Measurements from ENCODE around the gene DDX4.
A peak's percentile ranks its signal among the peaks of the same experiment; 100 is the strongest.
"Not testable (repeated sequence)": the region's sequence is repeated elsewhere in the genome, so short reads cannot be mapped to it uniquely, and the experiment has no call there.

DDX4 gene

GRCh38 chr5:55712023-55712859, 25.6 kb upstream of the DDX4 start, which contains the start of gene SLC38A9:
Gene SLC38A9 (minus strand): TSS chr5:55712324. CDS start chr5:55697958, 14,366 bp downstream.
- Mint-ChIP-seq H3K36me3 (ENCODE audit: low read depth) (peaks cover 5% of the 10 kb centered on the region), H3K4me3 (peak within 1 kb of the TSS; percentile 98), H3K27me3 (no peaks in the 10 kb centered on the region), H3K27ac (peak within 1 kb of the TSS; percentile 89), H3K9me3 (peaks cover 5% of the 10 kb centered on the region), H3K4me1 (peaks cover 21% of the 10 kb centered on the region)
- DNase-seq (peak; percentile 94), ATAC-seq (peak; percentile 100)

GRCh38 chr5:55713871-55714270, 24.0 kb upstream of the DDX4 start:
- no peak for DNase-seq
- H3K4me1 Mint-ChIP-seq: peaks cover 20% of the 10 kb centered on the region
- peaks cover 5% of the 10 kb centered on the region for H3K9me3 Mint-ChIP-seq
- H3K36me3 Mint-ChIP-seq (ENCODE audit: low read depth): peaks cover 3% of the 10 kb centered on the region
- ATAC-seq: no peak
- no peak overlapping the region for H3K27ac Mint-ChIP-seq
- no peak overlapping the region for H3K4me3 Mint-ChIP-seq
- H3K27me3 Mint-ChIP-seq: no peaks in the 10 kb centered on the region

GRCh38 chr5:55714339-55714738, 23.5 kb upstream of the DDX4 start:
- H3K27ac Mint-ChIP-seq: no peak overlapping the region
- peaks cover 2% of the 10 kb centered on the region for H3K27me3 Mint-ChIP-seq
- no peak for ATAC-seq
- H3K4me1 Mint-ChIP-seq: peaks cover 16% of the 10 kb centered on the region
- DNase-seq: no peak
- no peaks in the 10 kb centered on the region for H3K36me3 Mint-ChIP-seq (ENCODE audit: low read depth)
- H3K9me3 Mint-ChIP-seq: peaks cover 9% of the 10 kb centered on the region
- H3K4me3 Mint-ChIP-seq: no peak overlapping the region

GRCh38 chr5:55714749-55715148, 23.1 kb upstream of the DDX4 start:
- Mint-ChIP-seq H3K27ac (no peak overlapping the region), H3K9me3 (peaks cover 9% of the 10 kb centered on the region), H3K36me3 (ENCODE audit: low read depth) (no peaks in the 10 kb centered on the region), H3K4me1 (peaks cover 16% of the 10 kb centered on the region), H3K4me3 (no peak overlapping the region), H3K27me3 (peaks cover 2% of the 10 kb centered on the region)
- ATAC-seq (no peak), DNase-seq (no peak)

GRCh38 chr5:55715519-55716078, 22.3 kb upstream of the DDX4 start:
- H3K36me3 Mint-ChIP-seq (ENCODE audit: low read depth): no peaks in the 10 kb centered on the region
- ATAC-seq (no peak), DNase-seq (no peak)
- peaks cover 9% of the 10 kb centered on the region for H3K9me3 Mint-ChIP-seq
- peaks cover 14% of the 10 kb centered on the region for H3K4me1 Mint-ChIP-seq
- H3K27ac Mint-ChIP-seq: no peak overlapping the region
- no peak overlapping the region for H3K4me3 Mint-ChIP-seq
- peaks cover 4% of the 10 kb centered on the region for H3K27me3 Mint-ChIP-seq

- not testable (repeated sequence) for ATAC-seq; DNase-seq; H3K4me3 Mint-ChIP-seq; H3K4me1 Mint-ChIP-seq; H3K27me3 Mint-ChIP-seq; H3K9me3 Mint-ChIP-seq; H3K36me3 Mint-ChIP-seq (ENCODE audit: low read depth)
- peak overlapping the region; percentile 7 for H3K27ac Mint-ChIP-seq
Measured at GRCh38 chr5:55719026-55719425, 18.8 kb upstream of the DDX4 start.

- Mint-ChIP-seq H3K27me3 (peaks cover 4% of the 10 kb centered on the region), H3K4me3 (no peak overlapping the region), H3K4me1 (no peaks in the 10 kb centered on the region), H3K9me3 (peaks cover 9% of the 10 kb centered on the region), H3K36me3 (ENCODE audit: low read depth) (no peaks in the 10 kb centered on the region), H3K27ac (no peak overlapping the region)
- DNase-seq (no peak), ATAC-seq (no peak)
Measured at GRCh38 chr5:55720188-55720703, 17.6 kb upstream of the DDX4 start.

- no peaks in the 10 kb centered on the region for H3K4me1 Mint-ChIP-seq
- H3K4me3 Mint-ChIP-seq: no peak overlapping the region
- peaks cover under 1% of the 10 kb centered on the region for H3K9me3 Mint-ChIP-seq
- DNase-seq (no peak), ATAC-seq (no peak)
- H3K27ac Mint-ChIP-seq: no peak overlapping the region
- H3K27me3 Mint-ChIP-seq: peaks cover 2% of the 10 kb centered on the region
- H3K36me3 Mint-ChIP-seq (ENCODE audit: low read depth): no peaks in the 10 kb centered on the region
Measured at GRCh38 chr5:55724281-55724680, 13.6 kb upstream of the DDX4 start.

- peaks cover 3% of the 10 kb centered on the region for H3K27me3 Mint-ChIP-seq
- H3K27ac Mint-ChIP-seq: no peak overlapping the region
- H3K36me3 Mint-ChIP-seq (ENCODE audit: low read depth): no peaks in the 10 kb centered on the region
- ATAC-seq (no peak), DNase-seq (no peak)
- H3K4me3 Mint-ChIP-seq: no peak overlapping the region
- H3K4me1 Mint-ChIP-seq: no peaks in the 10 kb centered on the region
- no peaks in the 10 kb centered on the region for H3K9me3 Mint-ChIP-seq
Measured at GRCh38 chr5:55731848-55732247, 6.0 kb upstream of the DDX4 start.

- no peaks in the 10 kb centered on the region for H3K9me3 Mint-ChIP-seq
- H3K4me1 Mint-ChIP-seq: no peaks in the 10 kb centered on the region
- no peak for ATAC-seq
- no peaks in the 10 kb centered on the region for H3K36me3 Mint-ChIP-seq (ENCODE audit: low read depth)
- H3K27me3 Mint-ChIP-seq: peaks cover 3% of the 10 kb centered on the region
- no peak overlapping the region for H3K27ac Mint-ChIP-seq
- DNase-seq: no peak
- no peak overlapping the region for H3K4me3 Mint-ChIP-seq
Measured at GRCh38 chr5:55732585-55732984, 5.3 kb upstream of the DDX4 start.

- DNase-seq (no peak), ATAC-seq (no peak)
- Mint-ChIP-seq H3K27me3 (peaks cover 3% of the 10 kb centered on the region), H3K27ac (no peak overlapping the region), H3K4me3 (no peak overlapping the region), H3K4me1 (no peaks in the 10 kb centered on the region), H3K9me3 (no peaks in the 10 kb centered on the region), H3K36me3 (ENCODE audit: low read depth) (no peaks in the 10 kb centered on the region)
Measured at GRCh38 chr5:55734658-55735057, 3.2 kb upstream of the DDX4 start.

- DNase-seq (no peak), ATAC-seq (no peak)
- no peak overlapping the region for H3K4me3 Mint-ChIP-seq
- no peaks in the 10 kb centered on the region for H3K4me1 Mint-ChIP-seq
- H3K9me3 Mint-ChIP-seq: no peaks in the 10 kb centered on the region
- no peak overlapping the region for H3K27ac Mint-ChIP-seq
- no peaks in the 10 kb centered on the region for H3K36me3 Mint-ChIP-seq (ENCODE audit: low read depth)
- H3K27me3 Mint-ChIP-seq: peaks cover 3% of the 10 kb centered on the region
Measured at GRCh38 chr5:55742778-55743177, 4.9 kb downstream of the DDX4 start.

GRCh38 chr5:55747778-55748318, 10.0 kb downstream of the DDX4 start:
- no peak overlapping the region for H3K27ac Mint-ChIP-seq
- H3K4me3 Mint-ChIP-seq: no peak overlapping the region
- no peaks in the 10 kb centered on the region for H3K9me3 Mint-ChIP-seq
- H3K27me3 Mint-ChIP-seq: peaks cover 6% of the 10 kb centered on the region
- no peak for DNase-seq
- ATAC-seq: no peak
- no peaks in the 10 kb centered on the region for H3K36me3 Mint-ChIP-seq (ENCODE audit: low read depth)
- no peaks in the 10 kb centered on the region for H3K4me1 Mint-ChIP-seq

GRCh38 chr5:55749387-55749786, 11.5 kb downstream of the DDX4 start:
- H3K4me3 Mint-ChIP-seq: no peak overlapping the region
- peaks cover 6% of the 10 kb centered on the region for H3K27me3 Mint-ChIP-seq
- H3K4me1 Mint-ChIP-seq: no peaks in the 10 kb centered on the region
- no peak for ATAC-seq
- H3K36me3 Mint-ChIP-seq (ENCODE audit: low read depth): no peaks in the 10 kb centered on the region
- H3K27ac Mint-ChIP-seq: no peak overlapping the region
- H3K9me3 Mint-ChIP-seq: no peaks in the 10 kb centered on the region
- no peak for DNase-seq

- Mint-ChIP-seq H3K27me3 (peaks cover 6% of the 10 kb centered on the region), H3K4me3 (no peak overlapping the region), H3K4me1 (no peaks in the 10 kb centered on the region), H3K27ac (no peak overlapping the region), H3K36me3 (ENCODE audit: low read depth) (no peaks in the 10 kb centered on the region), H3K9me3 (no peaks in the 10 kb centered on the region)
- ATAC-seq (no peak), DNase-seq (no peak)
Measured at GRCh38 chr5:55750063-55750462, 12.2 kb downstream of the DDX4 start.
